ENCODE measurements around the gene RPS24. TPM values are rescaled to one million over a fixed set of nuclear protein-coding genes. Genes with fewer than 3 reads are reported as not detected.

Gene RPS24
- total RNA-seq, 1 donor from 2014 or later, result 1,022 TPM

- Mint-ChIP-seq H3K4me3 (ENCODE audit: unreplicated experiment) (no peak overlapping the region), H3K9me3 (ENCODE audit: unreplicated experiment) (no peaks in the 10 kb centered on the region), H3K4me1 (ENCODE audit: unreplicated experiment) (peaks cover 18% of the 10 kb centered on the region), H3K27ac (ENCODE audit: unreplicated experiment) (no peak overlapping the region), H3K36me3 (ENCODE audit: unreplicated experiment) (peaks cover 51% of the 10 kb centered on the region), H3K27me3 (ENCODE audit: unreplicated experiment) (no peaks in the 10 kb centered on the region)
- DNase-seq (ENCODE audit: extremely low spot score, unreplicated experiment), result no peak
- TF ChIP-seq CTCF (IDR thresholded peaks at IDR 0.05), result no peak
Measured at GRCh38 chr10:78023741-78024140, 9.9 kb upstream of the RPS24 start.

- Mint-ChIP-seq H3K9me3 (ENCODE audit: unreplicated experiment) (no peaks in the 10 kb centered on the region), H3K27ac (ENCODE audit: unreplicated experiment) (no peak overlapping the region), H3K4me1 (ENCODE audit: unreplicated experiment) (peaks cover 29% of the 10 kb centered on the region), H3K36me3 (ENCODE audit: unreplicated experiment) (peaks cover 43% of the 10 kb centered on the region), H3K27me3 (ENCODE audit: unreplicated experiment) (no peaks in the 10 kb centered on the region), H3K4me3 (ENCODE audit: unreplicated experiment) (no peak overlapping the region)
- no peak for TF ChIP-seq CTCF (IDR thresholded peaks at IDR 0.05)
- DNase-seq (ENCODE audit: extremely low spot score, unreplicated experiment), result no peak
Measured at GRCh38 chr10:78025685-78026364, 7.8 kb upstream of the RPS24 start.

- Mint-ChIP-seq H3K4me1 (ENCODE audit: unreplicated experiment) (peaks cover 29% of the 10 kb centered on the region), H3K4me3 (ENCODE audit: unreplicated experiment) (peak overlapping the region; percentile 100), H3K27me3 (ENCODE audit: unreplicated experiment) (no peaks in the 10 kb centered on the region), H3K9me3 (ENCODE audit: unreplicated experiment) (no peaks in the 10 kb centered on the region), H3K27ac (ENCODE audit: unreplicated experiment) (peak overlapping the region; percentile 97), H3K36me3 (ENCODE audit: unreplicated experiment) (peaks cover 22% of the 10 kb centered on the region)
- no peak for TF ChIP-seq CTCF (IDR thresholded peaks at IDR 0.05)
- no peak for DNase-seq (ENCODE audit: extremely low spot score, unreplicated experiment)
Measured at GRCh38 chr10:78028438-78029268, 5.0 kb upstream of the RPS24 start.

GRCh38 chr10:78029269-78030226 is 4.1 kb upstream of the RPS24 start, which contains the start of gene POLR3A:
Gene POLR3A, minus strand, starts transcription at chr10:78029515. Its CDS starts 108 bp downstream, at chr10:78029407.
- no peaks in the 10 kb centered on the region for H3K27me3 Mint-ChIP-seq (ENCODE audit: unreplicated experiment)
- peak within 1 kb of the TSS; percentile 97 for H3K27ac Mint-ChIP-seq (ENCODE audit: unreplicated experiment)
- peaks cover 32% of the 10 kb centered on the region for H3K4me1 Mint-ChIP-seq (ENCODE audit: unreplicated experiment)
- peak; percentile 71 for TF ChIP-seq CTCF (IDR thresholded peaks at IDR 0.05)
- H3K4me3 Mint-ChIP-seq (ENCODE audit: unreplicated experiment), result peak within 1 kb of the TSS; percentile 100
- H3K36me3 Mint-ChIP-seq (ENCODE audit: unreplicated experiment), result peaks cover 18% of the 10 kb centered on the region
- H3K9me3 Mint-ChIP-seq (ENCODE audit: unreplicated experiment), result no peaks in the 10 kb centered on the region
- peak; percentile 97 for DNase-seq (ENCODE audit: extremely low spot score, unreplicated experiment)
